Breast epithelium (tissue), 3 donors: ENCODE measurements around the gene ENOX1.

Source experiments
- CTCF ChIP-seq, 3 donors: fragments of 450-650 bp; IDR thresholded peaks; one replicate each; pipeline ENCODE4 v1.5.1; 2016 to 2017; ENCODE audit warnings: antibody characterized with exemption in 3 of 3, mild to moderate bottlenecking in 3 of 3, moderate library complexity in 3 of 3
- POLR2AphosphoS5 ChIP-seq, 3 donors: sonication (generic); formaldehyde crosslinking; IDR thresholded peaks; one replicate each; pipeline ENCODE4 v1.6.1; 2017; ENCODE audit warnings: antibody characterized with exemption in 3 of 3

GRCh38 chr13:43414111-43414510 is 372.7 kb downstream of the ENOX1 start:
- TF ChIP-seq CTCF (IDR thresholded peaks at IDR 0.05) (no peak), POLR2AphosphoS5 (IDR thresholded peaks at IDR 0.05) (no peak)
